NCI-H748 treated with DMSO at 0.1 percent for 48 hours (cell line): ENCODE results near the gene PPHLN1.
A peak's percentile ranks its signal among the peaks of the same experiment; 100 is the strongest.

Experiments used
- DNase-seq: peaks from one replicate; lab custom pipeline; 2025; lab: John Stamatoyannopoulos, UW

PPHLN1 gene

GRCh38 chr12:42442888-42443287, 116.9 kb downstream of the PPHLN1 start:
- DNase-seq, result no peak

- DNase-seq, result no peak
Observed at GRCh38 chr12:42444192-42444943, 118.4 kb downstream of the PPHLN1 start.

GRCh38 chr12:42445891-42446290, 119.9 kb downstream of the PPHLN1 start:
- no peak for DNase-seq

- no peak for DNase-seq
Observed at GRCh38 chr12:42446761-42447160, 120.8 kb downstream of the PPHLN1 start.

- DNase-seq, result no peak
Observed at GRCh38 chr12:42447371-42447786, 121.4 kb downstream of the PPHLN1 start.

GRCh38 chr12:42448841-42449240, 122.9 kb downstream of the PPHLN1 start:
- no peak for DNase-seq

- DNase-seq, result no peak
Observed at GRCh38 chr12:42450248-42450647, 124.3 kb downstream of the PPHLN1 start.

- DNase-seq, result no peak
Observed at GRCh38 chr12:42458575-42458974, 132.6 kb downstream of the PPHLN1 start.

GRCh38 chr12:42459336-42459847, 133.4 kb downstream of the PPHLN1 start:
- no peak for DNase-seq

GRCh38 chr12:42462486-42462885, 136.5 kb downstream of the PPHLN1 start:
- no peak for DNase-seq

GRCh38 chr12:42463671-42464070, 137.7 kb downstream of the PPHLN1 start:
- DNase-seq, result no peak

- DNase-seq, result no peak
Observed at GRCh38 chr12:42468341-42468821, 142.4 kb downstream of the PPHLN1 start.

- DNase-seq, result no peak
Observed at GRCh38 chr12:42468921-42469320, 143.0 kb downstream of the PPHLN1 start.

- DNase-seq, result no peak
Observed at GRCh38 chr12:42469355-42470175, 143.6 kb downstream of the PPHLN1 start.

GRCh38 chr12:42472376-42472775, 146.4 kb downstream of the PPHLN1 start:
- DNase-seq, result no peak

- no peak for DNase-seq
Observed at GRCh38 chr12:42473130-42473529, 147.2 kb downstream of the PPHLN1 start.

- DNase-seq, result no peak
Observed at GRCh38 chr12:42473561-42473960, 147.6 kb downstream of the PPHLN1 start.

GRCh38 chr12:42474391-42474790, 148.4 kb downstream of the PPHLN1 start:
- no peak for DNase-seq

GRCh38 chr12:42475106-42475505, 149.1 kb downstream of the PPHLN1 start:
- DNase-seq, result no peak

GRCh38 chr12:42477941-42478340, 152.0 kb downstream of the PPHLN1 start:
- DNase-seq, result no peak

- no peak for DNase-seq
Observed at GRCh38 chr12:42481368-42481767, 155.4 kb downstream of the PPHLN1 start.

- DNase-seq, result peak; percentile 48
Observed at GRCh38 chr12:42482041-42482747, 156.2 kb downstream of the PPHLN1 start.
